GM12892 (cell line): ENCODE data around the gene ZMIZ1.

Experiments used
- POLR2A ChIP-seq: IDR thresholded peaks from 2 replicates; pipeline ENCODE4 v1.6.1; 2011; ENCODE audit warnings: low read depth, low read length, control low read depth
- POLR2AphosphoS5 ChIP-seq: IDR thresholded peaks from 2 replicates; pipeline ENCODE4 v1.6.1; 2011; ENCODE audit warnings: low read depth, low read length, control low read depth
- TAF1 ChIP-seq: IDR thresholded peaks from 2 replicates; pipeline ENCODE4 v1.6.1; 2011; ENCODE audit warnings: low read depth, mild to moderate bottlenecking, control low read depth, low read length, borderline replicate concordance

DNA sequence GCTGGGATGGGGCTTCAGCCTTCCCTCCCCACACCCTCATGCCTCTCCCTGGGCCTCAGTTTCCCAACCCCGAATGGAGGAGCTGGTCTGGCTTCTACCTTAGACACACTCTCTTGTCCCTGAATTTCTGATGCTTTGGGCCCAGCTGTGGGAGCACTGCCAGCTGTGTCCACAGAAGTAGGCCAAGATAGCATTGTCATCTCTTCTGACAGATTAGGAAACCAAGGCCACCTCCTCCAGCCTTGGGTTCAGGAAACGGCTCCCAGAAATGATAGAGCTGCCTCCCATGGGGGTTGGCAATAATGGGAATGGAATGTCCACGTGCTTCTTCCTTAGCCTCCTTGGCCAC, 279.8 kb downstream of the ZMIZ1 start:
- no peak for TF ChIP-seq POLR2A
- no peak for TF ChIP-seq POLR2AphosphoS5
- TF ChIP-seq TAF1 = no peak
